ENCODE results near the gene TTLL11. TPM values are rescaled to one million over a fixed set of nuclear protein-coding genes. Genes with fewer than 3 reads are reported as not detected.

Gene TTLL11
- polyA plus RNA-seq, 1 donor (not counting 4 experiments of a cell fraction or from before 2014, with no cell fraction given) = 8.0 TPM

DNA sequence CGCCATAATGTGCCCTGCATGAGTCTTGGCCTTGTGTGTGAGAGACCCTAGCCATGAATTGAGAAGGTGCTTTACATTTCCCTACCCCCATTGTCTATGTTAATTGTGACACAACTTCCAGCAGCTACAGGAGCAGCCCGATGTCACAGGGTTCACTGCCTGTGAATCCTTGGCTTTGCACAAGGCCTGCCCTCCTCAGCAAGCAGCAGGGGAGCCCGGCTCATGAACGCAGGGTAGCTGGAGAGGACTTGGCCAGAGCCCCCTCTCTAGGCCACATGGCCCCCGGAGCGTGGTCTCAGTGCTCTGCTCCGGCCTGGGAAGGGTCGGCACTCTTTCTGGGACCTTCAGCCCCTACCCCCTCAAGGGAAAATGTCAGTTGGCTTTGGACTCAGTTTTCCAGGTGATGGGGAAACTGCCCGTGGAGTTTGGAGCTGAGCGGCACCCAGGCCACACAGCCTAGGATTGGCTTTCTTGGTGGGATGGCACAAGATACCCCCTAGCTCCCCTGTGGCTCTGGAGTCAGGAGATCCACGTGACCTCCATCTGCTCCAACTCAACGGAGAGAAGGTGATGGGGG is 280.9 kb downstream of the TTLL11 start:
- no peaks in the 10 kb centered on the region for H3K27me3 ChIP-seq (ENCODE audit: control insufficient read depth, extremely low read depth, insufficient read depth, low read length)
- H3K9me1 ChIP-seq (ENCODE audit: control insufficient read depth, extremely low read depth, insufficient read depth, low read length) = no peaks in the 10 kb centered on the region
- H3K79me2 ChIP-seq (ENCODE audit: control insufficient read depth, insufficient read depth, low read length) = no peaks in the 10 kb centered on the region
- H3K9me3 ChIP-seq (ENCODE audit: control insufficient read depth, low read depth, low read length) = no peaks in the 10 kb centered on the region
- no peak overlapping the region for H3K4me2 ChIP-seq (ENCODE audit: control insufficient read depth, extremely low read depth, insufficient read depth, low read depth, low read length)
- H3K27ac ChIP-seq (ENCODE audit: control insufficient read depth, insufficient read depth, low read length) = no peak overlapping the region
- no peaks in the 10 kb centered on the region for H3K36me3 ChIP-seq (ENCODE audit: control insufficient read depth in 2 of 2, extremely low read depth in 1 of 2, insufficient read depth in 2 of 2, low read length in 2 of 2)
- DNase-seq (ENCODE audit: low read depth, low spot score) = no peak
- no peak overlapping the region for H3K4me3 ChIP-seq (ENCODE audit: control insufficient read depth in 2 of 3, extremely low read depth in 1 of 3, insufficient read depth in 2 of 3, low read depth in 1 of 3, low read length in 3 of 3)
- dilution Hi-C loops (cut with MboI; ENCODE audit: extremely low pct_ligation_motif_present, low sequenced_read_pairs) = no loop called here
- no peaks in the 10 kb centered on the region for H3K4me1 ChIP-seq (ENCODE audit: control insufficient read depth, extremely low read depth, insufficient read depth, low read length)
- FAIRE-seq = no peak
- no peaks in the 10 kb centered on the region for H4K20me1 ChIP-seq (ENCODE audit: control insufficient read depth, extremely low read depth, insufficient read depth, low read length)
- H3K9ac ChIP-seq (ENCODE audit: control insufficient read depth, extremely low read depth, insufficient read depth, low read length) = no peak overlapping the region
- TF ChIP-seq EZH2 (IDR thresholded peaks at IDR 0.05; ENCODE audit: low read length) = no peak
- TF ChIP-seq, protein P1, sequence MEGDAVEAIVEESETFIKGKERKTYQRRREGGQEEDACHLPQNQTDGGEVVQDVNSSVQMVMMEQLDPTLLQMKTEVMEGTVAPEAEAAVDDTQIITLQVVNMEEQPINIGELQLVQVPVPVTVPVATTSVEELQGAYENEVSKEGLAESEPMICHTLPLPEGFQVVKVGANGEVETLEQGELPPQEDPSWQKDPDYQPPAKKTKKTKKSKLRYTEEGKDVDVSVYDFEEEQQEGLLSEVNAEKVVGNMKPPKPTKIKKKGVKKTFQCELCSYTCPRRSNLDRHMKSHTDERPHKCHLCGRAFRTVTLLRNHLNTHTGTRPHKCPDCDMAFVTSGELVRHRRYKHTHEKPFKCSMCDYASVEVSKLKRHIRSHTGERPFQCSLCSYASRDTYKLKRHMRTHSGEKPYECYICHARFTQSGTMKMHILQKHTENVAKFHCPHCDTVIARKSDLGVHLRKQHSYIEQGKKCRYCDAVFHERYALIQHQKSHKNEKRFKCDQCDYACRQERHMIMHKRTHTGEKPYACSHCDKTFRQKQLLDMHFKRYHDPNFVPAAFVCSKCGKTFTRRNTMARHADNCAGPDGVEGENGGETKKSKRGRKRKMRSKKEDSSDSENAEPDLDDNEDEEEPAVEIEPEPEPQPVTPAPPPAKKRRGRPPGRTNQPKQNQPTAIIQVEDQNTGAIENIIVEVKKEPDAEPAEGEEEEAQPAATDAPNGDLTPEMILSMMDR (optimal IDR thresholded peaks at IDR 0.05 in 1 of 3, IDR thresholded peaks at IDR 0.05 in 1 of 3, conservative IDR thresholded peaks at IDR 0.05 in 1 of 3; ENCODE audit: extremely low read depth in 1 of 3, insufficient read depth in 2 of 3, low read length in 3 of 3) = no peak
- H2AFZ ChIP-seq (ENCODE audit: control insufficient read depth, low read length) = no peak overlapping the region

DNA sequence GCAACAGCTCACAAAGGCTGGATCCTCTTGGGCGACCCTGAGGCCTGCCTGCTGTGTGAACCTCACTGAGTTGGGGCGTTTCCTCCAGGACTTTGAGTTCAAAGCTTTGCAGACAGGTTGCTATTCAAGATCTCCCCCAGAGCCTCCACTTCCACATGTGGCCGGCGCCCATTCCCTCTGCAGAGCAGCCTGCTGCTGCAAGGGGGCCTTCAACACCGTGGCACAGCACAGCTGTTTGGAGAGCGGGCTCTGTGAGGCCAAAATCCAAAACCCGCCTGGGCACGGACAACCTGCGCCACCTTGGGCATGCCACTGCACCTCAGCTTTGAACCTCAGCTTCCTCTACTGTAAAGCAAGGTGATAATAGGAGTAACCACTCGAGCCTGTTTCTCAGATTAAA is 281.4 kb downstream of the TTLL11 start:
- H3K79me2 ChIP-seq (ENCODE audit: control insufficient read depth, insufficient read depth, low read length) = no peaks in the 10 kb centered on the region

More for the DNA sequence above, 281.4 kb downstream of the TTLL11 start:
- Histone ChIP-seq H2AFZ (ENCODE audit: control insufficient read depth, low read length) (no peak overlapping the region), H3K36me3 (ENCODE audit: control insufficient read depth in 2 of 2, extremely low read depth in 1 of 2, insufficient read depth in 2 of 2, low read length in 2 of 2) (no peaks in the 10 kb centered on the region), H3K9ac (ENCODE audit: control insufficient read depth, extremely low read depth, insufficient read depth, low read length) (no peak overlapping the region), H3K4me1 (ENCODE audit: control insufficient read depth, extremely low read depth, insufficient read depth, low read length) (no peaks in the 10 kb centered on the region), H3K27me3 (ENCODE audit: control insufficient read depth, extremely low read depth, insufficient read depth, low read length) (no peaks in the 10 kb centered on the region), H4K20me1 (ENCODE audit: control insufficient read depth, extremely low read depth, insufficient read depth, low read length) (no peaks in the 10 kb centered on the region), H3K27ac (ENCODE audit: control insufficient read depth, insufficient read depth, low read length) (no peak overlapping the region), H3K9me1 (ENCODE audit: control insufficient read depth, extremely low read depth, insufficient read depth, low read length) (no peaks in the 10 kb centered on the region), H3K9me3 (ENCODE audit: control insufficient read depth, low read depth, low read length) (no peaks in the 10 kb centered on the region), H3K4me3 (ENCODE audit: control insufficient read depth in 2 of 3, extremely low read depth in 1 of 3, insufficient read depth in 2 of 3, low read depth in 1 of 3, low read length in 3 of 3) (no peak overlapping the region), H3K4me2 (ENCODE audit: control insufficient read depth, extremely low read depth, insufficient read depth, low read depth, low read length) (no peak overlapping the region)
- TF ChIP-seq, protein P1 (optimal IDR thresholded peaks at IDR 0.05 in 1 of 3, IDR thresholded peaks at IDR 0.05 in 1 of 3, conservative IDR thresholded peaks at IDR 0.05 in 1 of 3; ENCODE audit: extremely low read depth in 1 of 3, insufficient read depth in 2 of 3, low read length in 3 of 3) = no peak
- TF ChIP-seq EZH2 (IDR thresholded peaks at IDR 0.05; ENCODE audit: low read length) = no peak
- dilution Hi-C loops (cut with MboI; ENCODE audit: extremely low pct_ligation_motif_present, low sequenced_read_pairs) = no loop called here
- FAIRE-seq = no peak
- no peak for DNase-seq (ENCODE audit: low read depth, low spot score)

All from keratinocyte (primary cell).